Muscle of back (tissue), 11 donors: Measurements from ENCODE around the gene VANGL2. TPM values are rescaled to one million over a fixed set of nuclear protein-coding genes. Genes with fewer than 3 reads are reported as not detected.
"Not testable (repeated sequence)": the region's sequence is repeated elsewhere in the genome, so short reads cannot be mapped to it uniquely, and the experiment has no call there.

Source experiments
- DNase-seq, 3 donors: peaks; one replicate each; pipeline versions ENCODE4 v3.0.0 to v3.0.0-alpha.2; 2013
- polyA plus RNA-seq, 10 donors: library from polyadenylated mRNA; unstranded; fragments of 120-200 nt; gene quantifications; one replicate each; pipeline ENCODE4 v1.2.1, GENCODE V29; 2013; ENCODE audit not compliant: insufficient read length in 10 of 10

VANGL2 gene
- polyA plus RNA-seq, 10 donors: 7.5 to 18.7 (median 9.6) TPM

- DNase-seq: no peak
Observed at GRCh38 chr1:160369087-160369486, 31.3 kb upstream of the VANGL2 start.

GRCh38 chr1:160370561-160371345, 29.6 kb upstream of the VANGL2 start:
- no peak for DNase-seq

- DNase-seq: no peak
Observed at GRCh38 chr1:160371346-160371631, 29.1 kb upstream of the VANGL2 start.

- DNase-seq: no peak
Observed at GRCh38 chr1:160371756-160372155, 28.6 kb upstream of the VANGL2 start.

GRCh38 chr1:160373696-160374095, 26.7 kb upstream of the VANGL2 start:
- DNase-seq: no peak

- peak; percentile 33 to 87 (median 65) for DNase-seq
Observed at GRCh38 chr1:160374306-160375110, 25.9 kb upstream of the VANGL2 start.

GRCh38 chr1:160375788-160376524, 24.4 kb upstream of the VANGL2 start:
- DNase-seq: peak in 1 of 3 donors; percentile 40

- DNase-seq: peak; percentile 62 to 85 (median 74)
Observed at GRCh38 chr1:160376525-160377131, 23.7 kb upstream of the VANGL2 start.

- DNase-seq: peak in 1 of 3 donors; percentile 38
Observed at GRCh38 chr1:160377585-160378206, 22.7 kb upstream of the VANGL2 start.

- DNase-seq: not testable (repeated sequence)
Observed at GRCh38 chr1:160384812-160385211, 15.6 kb upstream of the VANGL2 start.

- not testable (repeated sequence) for DNase-seq
Observed at GRCh38 chr1:160388406-160388805, 12.0 kb upstream of the VANGL2 start.

- DNase-seq: no peak
Observed at GRCh38 chr1:160394673-160395072, 5.7 kb upstream of the VANGL2 start.

GRCh38 chr1:160397651-160398050, 2.7 kb upstream of the VANGL2 start:
- no peak for DNase-seq

- DNase-seq: no peak
Observed at GRCh38 chr1:160398823-160399222, 1.5 kb upstream of the VANGL2 start.

- DNase-seq: no peak
Observed at GRCh38 chr1:160399544-160400222, 681 bp upstream of the VANGL2 start.

GRCh38 chr1:160400646-160401486, 502 bp downstream of the VANGL2 start:
- peak in 2 of 3 donors; percentile 47 to 73 for DNase-seq

- no peak for DNase-seq
Observed at GRCh38 chr1:160401487-160401805, 1.1 kb downstream of the VANGL2 start.

- DNase-seq: peak in 1 of 3 donors; percentile 45
Observed at GRCh38 chr1:160402001-160402795, 1.8 kb downstream of the VANGL2 start.

GRCh38 chr1:160403244-160403643, 2.9 kb downstream of the VANGL2 start:
- no peak for DNase-seq
